IPS DF 4.7 (cell line): ENCODE data around the gene ACOX3.
"Not testable (repeated sequence)": the region's sequence is repeated elsewhere in the genome, so short reads cannot be mapped to it uniquely, and the experiment has no call there.

Experiments used
- DNase-seq: peaks from one replicate; pipeline ENCODE4 v3.0.0-alpha.2; 2013; ENCODE audit warnings: low spot score; ENCODE audit errors: extremely low read depth

ACOX3 gene

GRCh38 chr4:8353912-8354453 lies 86.5 kb downstream of the ACOX3 start:
- DNase-seq, result no peak

- DNase-seq, result no peak
These were observed 87.3 kb downstream of the ACOX3 start for GRCh38 chr4:8353158-8353669.

- no peak for DNase-seq
These were observed 88.0 kb downstream of the ACOX3 start for GRCh38 chr4:8352368-8353157.

- no peak for DNase-seq
These were observed 88.6 kb downstream of the ACOX3 start for GRCh38 chr4:8351931-8352367.

- DNase-seq, result no peak
These were observed 89.6 kb downstream of the ACOX3 start for GRCh38 chr4:8350841-8351461.

GRCh38 chr4:8350352-8350751 lies 90.2 kb downstream of the ACOX3 start:
- no peak for DNase-seq

GRCh38 chr4:8349664-8350236 lies 90.8 kb downstream of the ACOX3 start:
- DNase-seq, result no peak

- DNase-seq, result not testable (repeated sequence)
These were observed 91.3 kb downstream of the ACOX3 start for GRCh38 chr4:8349236-8349635.

GRCh38 chr4:8348071-8348470 lies 92.5 kb downstream of the ACOX3 start:
- DNase-seq, result no peak

GRCh38 chr4:8347660-8348059 lies 92.9 kb downstream of the ACOX3 start:
- DNase-seq, result no peak

GRCh38 chr4:8346838-8347605 lies 93.5 kb downstream of the ACOX3 start:
- DNase-seq, result no peak

- no peak for DNase-seq
These were observed 94.3 kb downstream of the ACOX3 start for GRCh38 chr4:8345946-8346814.

GRCh38 chr4:8345053-8345945 lies 95.2 kb downstream of the ACOX3 start:
- no peak for DNase-seq

- no peak for DNase-seq
These were observed 96.1 kb downstream of the ACOX3 start for GRCh38 chr4:8344377-8344776.

- no peak for DNase-seq
These were observed 96.6 kb downstream of the ACOX3 start for GRCh38 chr4:8343967-8344331.

GRCh38 chr4:8343262-8343966 lies 97.1 kb downstream of the ACOX3 start:
- no peak for DNase-seq

- DNase-seq, result no peak
These were observed 97.8 kb downstream of the ACOX3 start for GRCh38 chr4:8342651-8343261.

GRCh38 chr4:8341691-8342090 lies 98.8 kb downstream of the ACOX3 start:
- DNase-seq, result no peak
